Nephron progenitor cell (in vitro differentiated cells): ENCODE data around the gene SBK2.

ENCODE experiments used
- DNase-seq: peaks from one replicate; pipeline ENCODE4 v3.0.0; 2021
- H3K27ac Mint-ChIP-seq: 2 replicates; pipeline ENCODE4 v1.8.0; 2021; ENCODE audit warnings: mild to moderate bottlenecking, moderate library complexity, mixed read lengths
- H3K27me3 Mint-ChIP-seq: 2 replicates; pipeline ENCODE4 v1.8.0; 2021; ENCODE audit warnings: mild to moderate bottlenecking, low read depth, mixed read lengths; ENCODE audit not compliant: poor library complexity
- H3K36me3 Mint-ChIP-seq: 2 replicates; pipeline ENCODE4 v1.8.0; 2021; ENCODE audit warnings: low read depth, mixed read lengths
- H3K4me1 Mint-ChIP-seq: 2 replicates; pipeline ENCODE4 v1.8.0; 2021; ENCODE audit warnings: mixed read lengths
- H3K4me3 Mint-ChIP-seq: 2 replicates; pipeline ENCODE4 v1.8.0; 2021; ENCODE audit warnings: mild to moderate bottlenecking, moderate library complexity, mixed read lengths
- H3K9me3 Mint-ChIP-seq: 2 replicates; pipeline ENCODE4 v1.8.0; 2021; ENCODE audit warnings: mild to moderate bottlenecking, moderate library complexity, mixed read lengths
- TF ChIP-seq, protein P1 (sequence below): fragments of 200-600 bp; sonication (generic); IDR thresholded peaks from 2 replicates; pipeline ENCODE4 v1.5.0; 2021; ENCODE audit warnings: antibody characterized with exemption

Gene SBK2

DNA sequence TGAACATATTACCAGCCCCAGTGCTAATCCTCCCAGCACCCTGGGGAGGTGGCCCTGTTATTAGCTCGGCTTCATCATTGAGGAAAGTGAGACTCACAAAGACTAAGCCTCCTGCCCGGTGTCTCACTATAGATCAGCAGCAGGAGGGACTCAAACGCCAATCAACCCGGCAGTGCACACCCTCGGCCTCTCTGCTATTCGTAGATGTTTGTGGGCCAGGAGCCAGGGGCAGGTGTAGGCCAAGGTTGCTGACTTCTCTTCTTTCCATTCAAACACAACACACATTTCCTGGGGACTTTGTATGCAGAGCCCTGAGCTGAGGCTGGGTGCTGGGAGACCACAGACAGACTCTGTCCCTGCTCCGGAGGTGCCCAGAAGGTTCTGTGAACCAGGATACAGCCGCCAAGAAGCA, 17.8 kb upstream of the SBK2 start:
- Mint-ChIP-seq H3K9me3 (no peaks in the 10 kb centered on the region), H3K36me3 (no peaks in the 10 kb centered on the region), H3K27me3 (peaks cover 41% of the 10 kb centered on the region), H3K4me1 (peaks cover 74% of the 10 kb centered on the region), H3K4me3 (peak overlapping the region; percentile 12), H3K27ac (no peak overlapping the region)
- no peak for DNase-seq
- TF ChIP-seq, protein P1, sequence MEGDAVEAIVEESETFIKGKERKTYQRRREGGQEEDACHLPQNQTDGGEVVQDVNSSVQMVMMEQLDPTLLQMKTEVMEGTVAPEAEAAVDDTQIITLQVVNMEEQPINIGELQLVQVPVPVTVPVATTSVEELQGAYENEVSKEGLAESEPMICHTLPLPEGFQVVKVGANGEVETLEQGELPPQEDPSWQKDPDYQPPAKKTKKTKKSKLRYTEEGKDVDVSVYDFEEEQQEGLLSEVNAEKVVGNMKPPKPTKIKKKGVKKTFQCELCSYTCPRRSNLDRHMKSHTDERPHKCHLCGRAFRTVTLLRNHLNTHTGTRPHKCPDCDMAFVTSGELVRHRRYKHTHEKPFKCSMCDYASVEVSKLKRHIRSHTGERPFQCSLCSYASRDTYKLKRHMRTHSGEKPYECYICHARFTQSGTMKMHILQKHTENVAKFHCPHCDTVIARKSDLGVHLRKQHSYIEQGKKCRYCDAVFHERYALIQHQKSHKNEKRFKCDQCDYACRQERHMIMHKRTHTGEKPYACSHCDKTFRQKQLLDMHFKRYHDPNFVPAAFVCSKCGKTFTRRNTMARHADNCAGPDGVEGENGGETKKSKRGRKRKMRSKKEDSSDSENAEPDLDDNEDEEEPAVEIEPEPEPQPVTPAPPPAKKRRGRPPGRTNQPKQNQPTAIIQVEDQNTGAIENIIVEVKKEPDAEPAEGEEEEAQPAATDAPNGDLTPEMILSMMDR: no peak

DNA sequence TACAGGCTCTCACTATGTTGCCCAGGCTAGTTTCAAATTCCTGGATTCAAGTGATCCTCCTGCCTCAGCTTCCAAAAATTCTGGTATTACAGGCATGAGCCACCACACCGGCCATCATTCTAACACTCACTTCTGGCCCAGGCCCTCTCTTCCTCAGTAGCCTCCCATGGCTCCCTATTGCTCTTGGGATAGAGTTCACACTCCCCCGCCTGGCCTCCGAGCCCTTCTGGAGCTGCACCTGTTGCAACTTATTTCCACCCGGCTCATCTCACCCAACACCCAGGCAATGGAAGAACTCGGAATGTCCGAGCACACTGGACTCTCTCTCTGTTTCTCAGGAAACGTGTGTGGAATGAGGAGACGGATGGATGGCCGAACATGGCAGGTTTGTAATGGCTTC, 17.4 kb upstream of the SBK2 start:
- Mint-ChIP-seq H3K9me3 (no peaks in the 10 kb centered on the region), H3K4me3 (no peak overlapping the region), H3K27ac (no peak overlapping the region), H3K27me3 (peaks cover 39% of the 10 kb centered on the region), H3K4me1 (peaks cover 75% of the 10 kb centered on the region), H3K36me3 (no peaks in the 10 kb centered on the region)
- no peak for DNase-seq
- TF ChIP-seq, protein P1: no peak

DNA sequence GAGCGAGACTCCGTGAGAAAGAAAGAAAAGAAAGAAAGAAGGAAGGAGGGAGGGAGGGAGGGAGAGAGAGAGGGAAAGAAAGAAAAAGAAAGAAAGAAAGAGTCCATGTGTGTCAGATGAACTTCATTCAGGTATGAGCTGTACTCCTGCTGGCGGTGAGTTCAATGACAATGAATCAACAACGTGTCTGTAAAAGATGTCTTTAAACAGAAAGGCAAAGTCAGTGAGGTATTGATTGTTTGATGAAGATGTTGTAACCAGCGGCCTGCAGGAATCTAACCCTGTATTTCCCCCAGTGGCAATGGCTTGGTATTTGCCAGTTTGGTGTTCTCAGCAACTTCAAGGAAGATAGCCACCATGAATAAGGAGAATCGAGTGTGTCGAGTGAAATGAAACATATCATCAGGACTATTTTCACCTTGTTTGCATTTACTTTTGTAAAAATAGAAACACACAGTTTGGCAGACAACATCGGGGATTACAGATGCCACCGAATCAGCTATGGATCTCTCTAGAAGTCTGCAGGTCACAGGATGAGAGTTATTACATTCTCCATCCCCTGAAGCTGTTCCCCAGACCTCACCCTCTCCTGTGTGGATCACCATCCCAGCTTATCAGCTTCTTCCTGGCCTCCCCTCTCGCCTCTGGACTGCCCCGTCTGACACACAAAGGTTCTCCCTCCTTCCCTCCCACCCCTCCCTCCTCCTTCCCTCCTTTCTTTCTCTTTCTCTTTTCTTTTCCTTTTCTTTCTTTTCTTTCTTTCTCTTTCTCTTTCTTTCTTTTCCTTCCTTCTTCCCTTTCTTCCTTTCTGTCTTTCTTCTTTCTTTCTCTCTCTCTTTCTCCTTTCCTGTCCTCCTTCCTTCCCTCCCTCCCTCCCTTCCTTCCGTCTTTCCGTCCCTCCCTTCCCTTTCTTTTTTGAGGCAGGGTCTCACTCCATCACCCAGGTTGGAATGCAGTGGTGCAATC, 16.6 kb upstream of the SBK2 start:
- Mint-ChIP-seq H3K36me3 (no peaks in the 10 kb centered on the region), H3K27ac (peak overlapping the region; percentile 15), H3K4me3 (no peak overlapping the region), H3K4me1 (peaks cover 77% of the 10 kb centered on the region), H3K27me3 (peaks cover 36% of the 10 kb centered on the region), H3K9me3 (no peaks in the 10 kb centered on the region)
- DNase-seq: no peak
- TF ChIP-seq, protein P1: no peak

DNA sequence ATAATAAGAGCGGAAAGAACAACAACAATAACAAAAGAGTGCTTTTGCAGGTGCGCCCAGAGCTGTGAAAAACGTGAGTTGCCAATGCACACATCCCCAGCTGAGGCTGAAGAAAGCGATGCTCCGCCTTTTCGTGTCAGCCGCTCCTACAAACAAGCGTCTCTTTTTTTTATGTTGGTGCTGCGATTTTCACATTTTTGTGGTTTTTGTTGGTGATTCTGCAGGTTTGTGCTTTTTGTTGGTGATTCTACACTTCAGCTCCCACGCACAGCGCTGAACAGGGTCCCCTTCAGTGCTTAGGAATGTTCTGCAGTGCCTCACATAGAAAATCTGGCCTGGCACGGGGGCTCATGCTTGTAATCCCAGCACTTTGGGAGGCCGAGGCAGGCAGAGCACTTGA, 15.7 kb upstream of the SBK2 start:
- Mint-ChIP-seq H3K4me3 (no peak overlapping the region), H3K36me3 (no peaks in the 10 kb centered on the region), H3K27me3 (peaks cover 36% of the 10 kb centered on the region), H3K4me1 (peaks cover 79% of the 10 kb centered on the region), H3K9me3 (no peaks in the 10 kb centered on the region), H3K27ac (peak overlapping the region; percentile 15)
- no peak for DNase-seq
- TF ChIP-seq, protein P1: no peak

DNA sequence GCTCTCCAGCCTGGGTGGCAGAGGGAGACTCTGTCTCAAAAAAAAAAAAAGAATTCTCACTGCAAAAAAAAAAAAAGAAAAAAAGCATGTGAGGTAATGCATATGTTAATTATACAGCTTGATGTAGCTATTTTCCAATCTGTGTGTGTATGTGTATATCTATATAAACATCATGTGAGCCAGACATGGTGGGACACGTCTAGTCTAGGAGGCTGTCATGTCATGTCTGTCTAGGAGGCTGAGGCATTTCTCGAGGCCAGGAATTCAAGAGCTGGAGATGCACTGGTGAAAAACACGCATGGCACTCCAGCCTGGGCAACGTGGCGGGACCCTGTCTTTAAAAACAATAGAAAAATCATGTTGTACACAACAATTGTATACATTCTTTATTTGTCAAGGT, 15.3 kb upstream of the SBK2 start:
- Mint-ChIP-seq H3K27ac (no peak overlapping the region), H3K36me3 (no peaks in the 10 kb centered on the region), H3K4me1 (peaks cover 79% of the 10 kb centered on the region), H3K9me3 (no peaks in the 10 kb centered on the region), H3K4me3 (peak overlapping the region; percentile 55), H3K27me3 (peaks cover 36% of the 10 kb centered on the region)
- TF ChIP-seq, protein P1: no peak
- no peak for DNase-seq

DNA sequence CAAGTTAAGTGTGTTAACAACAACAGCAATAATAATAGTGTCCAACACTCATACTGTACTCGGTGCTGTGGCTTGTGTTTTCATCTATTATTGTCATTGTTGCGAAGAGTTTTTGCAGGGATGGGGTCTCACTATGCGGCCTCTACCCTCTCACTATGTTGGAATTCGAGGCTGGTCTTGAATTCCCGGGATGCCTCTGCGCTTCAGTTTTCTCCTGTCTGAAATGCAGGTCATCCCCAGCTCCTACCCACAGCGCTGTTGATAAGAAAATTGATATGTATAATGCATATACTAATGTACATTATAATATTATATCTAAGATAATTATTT, 13.4 kb upstream of the SBK2 start:
- peak overlapping the region; percentile 95 for H3K27ac Mint-ChIP-seq
- peaks cover 30% of the 10 kb centered on the region for H3K27me3 Mint-ChIP-seq
- H3K4me1 Mint-ChIP-seq: peaks cover 91% of the 10 kb centered on the region
- TF ChIP-seq, protein P1: no peak
- H3K4me3 Mint-ChIP-seq: peak overlapping the region; percentile 64
- H3K9me3 Mint-ChIP-seq: no peaks in the 10 kb centered on the region
- no peak for DNase-seq
- no peaks in the 10 kb centered on the region for H3K36me3 Mint-ChIP-seq
